NCI-H524 treated with DMSO at 0.1 percent for 48 hours (cell line): ENCODE data around the gene FAM171A2.
"Not testable (repeated sequence)": the region's sequence is repeated elsewhere in the genome, so short reads cannot be mapped to it uniquely, and the experiment has no call there.

ENCODE experiments used
- DNase-seq: peaks from one replicate; lab custom pipeline; 2025; lab: John Stamatoyannopoulos, UW

Gene FAM171A2

GRCh38 chr17:44383861-44384260 lies 20.2 kb upstream of the FAM171A2 start:
- no peak for DNase-seq

- DNase-seq = no peak
Measured at GRCh38 chr17:44383363-44383762, 19.7 kb upstream of the FAM171A2 start.

- no peak for DNase-seq
Measured at GRCh38 chr17:44382917-44383316, 19.3 kb upstream of the FAM171A2 start.

GRCh38 chr17:44381810-44382305 lies 18.2 kb upstream of the FAM171A2 start:
- DNase-seq = no peak

GRCh38 chr17:44380767-44381166 lies 17.1 kb upstream of the FAM171A2 start:
- no peak for DNase-seq

GRCh38 chr17:44379887-44380286 lies 16.2 kb upstream of the FAM171A2 start:
- no peak for DNase-seq

GRCh38 chr17:44378171-44378705 lies 14.6 kb upstream of the FAM171A2 start:
- DNase-seq = no peak

- DNase-seq = no peak
Measured at GRCh38 chr17:44376779-44377178, 13.1 kb upstream of the FAM171A2 start.

GRCh38 chr17:44376124-44376523 lies 12.5 kb upstream of the FAM171A2 start:
- DNase-seq = no peak

- no peak for DNase-seq
Measured at GRCh38 chr17:44375196-44376017, 11.8 kb upstream of the FAM171A2 start.

GRCh38 chr17:44374306-44375195 lies 10.9 kb upstream of the FAM171A2 start:
- DNase-seq = no peak

- no peak for DNase-seq
Measured at GRCh38 chr17:44372036-44372435, 8.4 kb upstream of the FAM171A2 start.

- not testable (repeated sequence) for DNase-seq
Measured at GRCh38 chr17:44369414-44370023, 5.9 kb upstream of the FAM171A2 start.

GRCh38 chr17:44368391-44369243 lies 5.0 kb upstream of the FAM171A2 start:
- DNase-seq = not testable (repeated sequence)

- no peak for DNase-seq
Measured at GRCh38 chr17:44367231-44367979, 3.8 kb upstream of the FAM171A2 start.

- DNase-seq = not testable (repeated sequence)
Measured at GRCh38 chr17:44365051-44365450, 1.4 kb upstream of the FAM171A2 start.

- DNase-seq = no peak
Measured at GRCh38 chr17:44362949-44363612, 572 bp downstream of the FAM171A2 start.

- DNase-seq = no peak
Measured at GRCh38 chr17:44362459-44362948, 1.1 kb downstream of the FAM171A2 start.
